ENCODE measurements around the gene ARHGAP18.
A peak's percentile ranks its signal among the peaks of the same experiment; 100 is the strongest.
"Not testable (repeated sequence)": the region's sequence is repeated elsewhere in the genome, so short reads cannot be mapped to it uniquely, and the experiment has no call there.

Gene ARHGAP18

DNA sequence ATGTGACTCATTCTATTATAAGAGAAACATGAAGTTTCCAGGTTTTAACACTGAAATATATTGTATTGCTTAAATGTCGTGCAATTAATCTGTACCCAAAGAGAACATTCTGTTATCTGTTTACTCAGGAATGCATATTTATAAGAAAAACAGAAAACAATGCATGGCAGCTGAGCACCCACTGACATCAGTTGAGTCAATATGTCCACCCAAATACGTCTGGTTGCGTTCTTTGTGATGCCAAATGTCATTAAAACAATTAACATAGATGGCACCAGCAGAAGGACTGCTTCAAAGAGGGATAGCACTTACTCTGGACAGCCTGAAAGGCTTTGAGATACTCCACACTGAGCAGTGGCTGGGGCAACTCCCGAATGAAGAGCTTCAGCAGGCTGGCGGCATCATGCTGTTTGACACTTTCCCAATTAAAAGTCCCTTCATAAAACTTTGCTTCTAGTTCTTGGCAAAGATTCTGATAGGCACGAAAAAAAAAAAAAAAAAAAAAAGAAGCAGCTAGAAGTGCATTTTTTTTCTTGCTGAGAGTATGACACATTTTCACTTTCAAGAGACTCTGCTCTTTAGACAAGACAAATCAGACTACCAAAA, 102.3 kb downstream of the ARHGAP18 start:
- DNase-seq: no peak

DNA sequence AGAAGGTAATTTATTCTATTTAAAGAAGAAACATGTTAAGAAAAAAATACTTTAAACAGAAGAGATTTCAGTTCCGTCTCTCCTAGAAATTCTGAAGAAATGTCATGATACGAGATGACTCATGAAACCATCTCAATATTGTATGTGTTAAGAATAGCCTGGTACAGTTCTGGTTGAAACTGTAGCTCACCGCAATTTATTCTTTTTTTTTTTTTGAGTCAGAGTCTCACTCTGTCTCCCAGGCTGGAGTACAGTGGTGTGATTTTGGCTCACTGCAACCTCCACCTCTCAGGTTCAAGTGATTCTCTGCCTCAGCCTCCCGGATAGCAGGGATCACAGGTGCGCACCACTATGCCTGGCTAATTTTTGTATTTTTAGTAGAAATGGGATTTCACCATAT, 103.3 kb downstream of the ARHGAP18 start:
- DNase-seq: no peak

GRCh38 chr6:129605967-129606366, 104.0 kb downstream of the ARHGAP18 start:
- no peak for DNase-seq

DNA sequence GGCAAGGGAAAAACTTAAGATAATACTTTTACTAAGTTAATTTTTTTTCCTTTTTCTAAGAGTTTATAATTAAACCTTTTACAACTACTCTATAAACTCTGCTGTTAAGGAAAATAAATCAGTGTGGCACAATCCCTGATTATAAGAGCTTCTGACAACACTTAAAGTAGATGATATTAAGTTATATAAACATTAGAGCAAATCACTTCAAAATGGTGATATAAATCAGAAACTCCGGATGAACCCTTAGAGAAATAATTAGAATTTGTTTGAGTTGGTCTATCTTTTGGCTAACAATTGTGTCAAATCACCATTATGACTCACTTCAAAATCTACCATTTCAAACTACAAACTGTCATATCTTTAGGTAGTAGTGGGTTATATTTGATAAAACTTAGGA, 104.9 kb downstream of the ARHGAP18 start:
- no peak for DNase-seq

GRCh38 chr6:129604321-129604720, 105.7 kb downstream of the ARHGAP18 start:
- DNase-seq: no peak

DNA sequence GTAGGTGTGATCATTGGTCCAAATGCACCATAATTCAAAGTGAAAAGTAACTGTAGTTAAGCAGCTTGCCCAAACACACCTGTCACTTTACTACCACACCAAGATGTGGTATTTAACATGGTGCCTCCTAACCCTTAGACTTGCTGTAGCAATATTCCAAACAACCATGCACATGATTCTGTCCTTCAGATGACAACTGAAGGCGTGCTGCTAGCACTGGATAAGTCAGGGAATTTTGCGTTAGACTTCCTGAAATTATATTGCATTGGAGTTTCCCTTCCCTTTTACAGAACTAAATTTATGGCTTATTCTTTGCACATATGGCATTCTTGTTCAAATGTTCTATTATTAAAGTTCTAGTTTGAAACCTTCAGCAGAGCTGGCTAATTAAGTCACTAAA, 106.2 kb downstream of the ARHGAP18 start:
- DNase-seq: no peak

- DNase-seq: no peak
Measured at GRCh38 chr6:129601323-129601722, 108.7 kb downstream of the ARHGAP18 start.

GRCh38 chr6:129599467-129599866, 110.5 kb downstream of the ARHGAP18 start:
- no peak for DNase-seq

- DNase-seq: peak; percentile 14
Measured at GRCh38 chr6:129598244-129599187, 111.5 kb downstream of the ARHGAP18 start.

- DNase-seq: no peak
Measured at GRCh38 chr6:129597023-129597713, 112.8 kb downstream of the ARHGAP18 start.

GRCh38 chr6:129596522-129596921, 113.5 kb downstream of the ARHGAP18 start:
- no peak for DNase-seq

DNA sequence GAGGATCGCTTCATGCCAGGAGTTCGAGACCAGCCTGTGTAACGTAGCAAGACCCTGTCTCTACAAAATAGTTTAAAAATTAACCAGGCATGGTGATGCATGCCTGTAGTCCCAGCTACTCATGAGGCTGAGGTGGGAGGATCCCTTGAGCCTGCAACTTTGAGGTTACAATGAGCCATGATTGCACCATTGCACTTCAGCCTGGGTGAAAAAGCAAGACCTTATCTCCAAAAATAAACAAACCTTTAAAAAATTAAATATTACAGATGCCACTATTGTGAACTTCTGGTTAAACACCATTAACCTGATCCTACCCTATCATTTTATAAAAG, 116.8 kb downstream of the ARHGAP18 start:
- DNase-seq: no peak

- DNase-seq: no peak
Measured at GRCh38 chr6:129592516-129593232, 117.3 kb downstream of the ARHGAP18 start.

- no peak for DNase-seq
Measured at GRCh38 chr6:129590408-129591022, 119.5 kb downstream of the ARHGAP18 start.

DNA sequence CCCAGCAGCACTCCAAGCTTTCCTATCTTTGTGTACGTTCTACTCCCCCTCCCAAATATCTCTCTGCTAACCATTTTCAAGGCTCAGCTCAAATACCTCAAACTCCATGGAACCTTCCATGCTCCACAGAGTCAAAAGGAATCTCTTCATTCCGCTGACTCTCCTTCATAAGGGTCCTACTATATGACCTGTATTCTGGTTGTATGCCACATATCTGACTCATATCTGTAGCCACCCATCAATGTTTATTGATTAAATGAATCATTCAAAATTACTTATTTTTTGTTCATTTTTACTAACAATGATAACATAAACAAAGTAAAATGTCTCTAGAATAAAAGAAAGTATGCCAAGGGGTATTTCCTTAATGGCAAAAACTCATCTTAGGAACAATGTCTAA, 123.2 kb downstream of the ARHGAP18 start:
- no peak for DNase-seq

- no peak for DNase-seq
Measured at GRCh38 chr6:129583866-129584265, 126.1 kb downstream of the ARHGAP18 start.

GRCh38 chr6:129578315-129578714, 131.7 kb downstream of the ARHGAP18 start:
- no peak for DNase-seq

GRCh38 chr6:129577691-129578090, 132.3 kb downstream of the ARHGAP18 start:
- no peak for DNase-seq

- no peak for DNase-seq
Measured at GRCh38 chr6:129576456-129576855, 133.5 kb downstream of the ARHGAP18 start.

DNA sequence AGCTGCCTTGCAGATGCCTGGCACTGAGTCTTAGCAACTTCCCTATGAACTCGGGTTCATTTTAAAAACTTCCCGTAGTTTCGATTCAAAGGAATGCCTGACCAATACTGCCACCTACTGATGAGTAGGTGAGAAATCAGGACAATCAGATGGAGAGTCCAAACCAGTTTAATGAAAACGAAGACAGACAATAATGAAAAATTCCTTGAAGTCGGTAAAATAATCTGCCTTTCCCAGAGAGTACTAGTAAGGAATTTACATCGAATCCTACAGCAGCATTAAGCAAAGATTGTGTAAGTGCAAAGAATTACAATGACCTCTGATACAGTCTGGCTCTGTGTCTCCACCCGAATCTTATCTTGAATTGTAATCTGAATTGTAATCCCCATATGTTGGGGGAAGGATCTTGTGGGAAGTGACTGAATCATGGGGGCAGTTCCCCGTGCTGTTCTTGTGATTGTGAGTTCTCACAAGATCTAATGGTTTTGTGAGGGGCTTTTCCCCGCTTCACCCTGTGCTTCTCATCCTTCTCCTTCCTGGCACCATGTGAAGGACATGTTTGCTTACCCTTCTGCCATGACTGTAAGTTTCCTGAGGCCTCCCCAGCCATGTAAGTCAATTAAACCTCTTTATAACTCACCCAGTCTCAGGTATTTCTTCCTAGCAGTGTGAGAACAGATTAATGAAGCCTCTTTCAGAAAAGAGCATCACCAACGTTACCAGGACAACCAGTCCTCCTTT, 134.4 kb downstream of the ARHGAP18 start:
- DNase-seq: no peak

DNA sequence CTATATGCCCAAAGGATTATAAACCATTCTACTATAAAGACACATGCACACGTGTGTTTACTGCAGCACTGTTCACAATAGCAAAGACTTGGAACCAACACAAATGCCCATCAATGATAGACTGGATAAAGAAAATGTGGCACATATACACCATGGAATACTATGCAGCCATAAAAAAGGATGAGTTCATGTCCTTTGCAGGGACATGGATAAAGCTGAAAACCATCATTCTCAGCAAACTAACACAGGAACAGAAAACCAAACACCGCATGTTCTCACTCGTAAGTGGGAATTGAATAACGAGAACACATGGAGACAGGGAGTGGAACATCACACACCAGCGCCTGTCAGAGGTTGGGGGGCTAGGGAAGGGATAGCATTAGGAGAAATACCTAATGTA, 135.4 kb downstream of the ARHGAP18 start:
- not testable (repeated sequence) for DNase-seq

GRCh38 chr6:129570929-129571328, 139.0 kb downstream of the ARHGAP18 start:
- not testable (repeated sequence) for DNase-seq

Measured in DMS79 treated with DMSO at 0.1 percent for 48 hours (cell line).